Central memory CD4-positive, alpha-beta T cell (primary cell): ENCODE results near the gene MAPRE2.

Experiments
- DNase-seq: peaks from one replicate; pipeline ENCODE4 v3.0.0; 2022

MAPRE2 gene

DNA sequence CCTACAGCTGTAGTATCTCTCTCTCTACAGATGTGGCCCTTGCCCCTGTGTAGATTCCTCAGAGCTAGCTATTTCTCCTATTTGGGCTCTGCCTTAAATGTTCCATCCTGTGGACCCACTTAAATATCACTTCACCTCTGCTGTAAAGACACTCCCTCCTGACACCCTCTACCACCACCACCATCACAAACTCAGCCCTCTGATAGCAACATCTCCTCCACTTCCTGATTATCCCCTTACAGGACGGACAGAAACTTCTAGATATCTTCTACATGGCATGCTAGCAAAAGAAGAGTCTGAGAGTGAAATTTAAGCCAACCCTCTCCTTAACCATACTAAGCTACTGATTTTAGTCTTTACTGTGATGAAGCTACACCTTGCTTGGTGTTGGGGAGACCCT, 3.2 kb upstream of the MAPRE2 start:
- no peak for DNase-seq

DNA sequence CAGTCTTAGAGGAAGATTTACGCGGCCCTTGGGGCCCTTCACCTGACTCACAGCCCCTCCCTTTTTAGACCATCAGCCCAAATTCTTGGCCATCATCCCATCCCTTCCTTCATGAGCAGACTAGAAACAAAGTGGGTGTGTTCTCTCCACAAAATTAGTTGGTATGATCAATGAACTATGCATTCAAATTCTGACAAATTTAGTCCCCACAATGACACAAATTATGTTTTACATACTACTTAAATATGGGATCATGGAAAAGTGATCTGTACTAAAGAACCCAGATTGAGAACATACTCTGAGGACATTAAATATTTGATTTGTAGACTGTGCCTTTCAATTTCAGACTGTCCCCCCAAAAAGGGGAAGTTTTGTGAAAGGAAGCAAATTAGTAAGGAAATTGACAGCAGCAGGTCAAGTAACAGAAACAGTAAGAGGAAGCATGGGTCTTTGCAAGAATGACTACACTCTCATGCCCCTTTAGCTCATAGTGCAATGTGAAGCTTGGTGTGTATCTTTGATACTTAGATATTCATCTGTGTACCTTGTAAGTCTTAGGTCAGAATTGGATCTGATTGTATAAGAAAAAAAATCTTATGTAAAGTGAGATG, 2.2 kb upstream of the MAPRE2 start:
- DNase-seq: no peak

DNA sequence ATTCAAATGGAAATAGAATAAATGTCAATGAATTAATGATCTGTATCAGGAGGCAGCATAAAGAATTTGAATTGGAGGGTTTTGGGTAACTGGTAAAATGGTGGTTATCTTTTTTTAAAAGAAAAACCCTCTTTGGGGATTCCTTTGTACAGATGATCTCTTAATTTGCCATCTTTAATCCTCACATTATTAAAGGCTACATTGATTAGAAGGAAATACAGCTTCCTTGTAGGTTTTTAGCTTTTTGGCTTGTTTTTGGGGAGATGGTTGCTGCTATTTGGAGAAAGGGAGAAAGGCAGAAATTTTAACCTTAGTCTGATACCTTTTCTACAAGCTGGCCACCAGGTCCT, 600 bp upstream of the MAPRE2 start:
- no peak for DNase-seq

DNA sequence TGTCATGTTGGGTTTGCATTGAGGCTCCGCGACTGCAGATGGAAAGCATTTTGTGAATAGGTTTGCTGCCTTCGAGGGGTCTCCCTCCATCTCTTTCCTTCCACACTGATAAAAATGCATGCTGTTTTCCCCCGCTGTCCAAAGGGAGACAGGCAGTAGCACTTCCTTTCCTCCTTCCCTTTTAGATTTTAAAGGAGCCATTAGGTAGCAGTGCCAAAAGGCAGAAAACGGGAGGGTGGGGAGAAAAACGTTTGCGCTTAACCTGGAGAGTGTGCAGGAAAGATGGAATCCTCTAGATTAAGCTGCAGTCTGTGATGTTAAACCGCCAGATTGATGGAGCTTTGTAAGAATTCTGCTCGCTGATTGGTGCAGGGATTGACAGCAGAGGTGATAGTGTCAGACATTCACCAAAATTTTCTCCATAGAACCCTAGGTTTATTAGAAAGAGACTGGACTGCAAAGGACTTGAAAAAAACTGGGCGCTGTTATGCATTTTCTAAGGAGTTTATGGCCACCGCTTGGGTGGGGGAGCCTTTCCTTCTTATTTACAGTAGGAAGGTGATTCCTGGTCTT, 688 bp downstream of the MAPRE2 start:
- peak; percentile 28 for DNase-seq

DNA sequence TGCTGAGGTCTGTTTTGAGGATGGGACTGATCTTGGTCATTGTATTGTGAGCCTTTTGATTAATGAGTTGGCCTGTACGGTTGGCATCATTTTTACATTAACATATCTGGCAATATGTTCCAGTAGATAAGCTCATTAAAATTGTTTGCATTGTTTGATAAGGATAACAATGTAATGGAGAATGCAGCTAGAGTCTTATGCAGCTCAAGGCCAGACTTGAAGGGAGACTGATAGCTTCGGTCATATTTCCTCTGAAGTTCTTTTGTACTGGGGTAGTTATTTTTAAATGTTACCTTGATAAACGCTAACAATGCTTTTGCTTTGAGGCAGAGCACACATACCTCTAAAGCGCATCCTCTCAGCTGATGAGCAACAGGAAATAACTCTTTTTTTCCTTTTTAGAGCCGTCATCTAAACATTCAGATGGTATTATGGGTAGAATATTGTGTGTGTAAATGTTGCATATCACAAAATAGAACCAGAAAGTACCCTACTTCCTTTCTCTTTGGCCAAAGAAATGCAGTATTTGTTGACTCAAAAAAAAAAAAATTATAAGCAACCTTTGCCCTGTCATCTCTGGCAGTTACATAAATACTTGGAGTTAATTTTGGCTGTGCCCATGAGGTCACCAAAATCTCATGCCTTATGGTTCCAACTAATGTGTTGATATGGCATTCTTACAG, 1.3 kb downstream of the MAPRE2 start:
- DNase-seq: peak; percentile 77

DNA sequence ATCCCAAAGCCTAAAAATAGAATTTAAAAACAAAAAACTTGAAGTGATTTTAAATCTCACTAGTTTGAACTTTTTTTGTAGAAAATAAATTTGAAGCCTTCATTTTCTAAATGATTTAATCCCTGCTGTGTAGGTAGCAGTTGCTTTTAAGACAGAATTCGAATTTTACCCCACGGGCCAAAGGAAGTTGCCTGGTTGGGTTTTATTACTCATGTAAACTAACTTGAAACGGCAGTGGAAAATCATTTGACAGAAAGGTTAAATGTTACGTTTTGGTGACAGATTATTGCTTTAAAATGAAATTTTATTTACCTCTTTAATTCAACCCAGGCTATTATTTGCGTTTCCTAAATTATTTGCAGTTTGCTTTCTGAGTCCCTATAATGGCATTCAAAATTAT, 2.0 kb downstream of the MAPRE2 start:
- DNase-seq: no peak

DNA sequence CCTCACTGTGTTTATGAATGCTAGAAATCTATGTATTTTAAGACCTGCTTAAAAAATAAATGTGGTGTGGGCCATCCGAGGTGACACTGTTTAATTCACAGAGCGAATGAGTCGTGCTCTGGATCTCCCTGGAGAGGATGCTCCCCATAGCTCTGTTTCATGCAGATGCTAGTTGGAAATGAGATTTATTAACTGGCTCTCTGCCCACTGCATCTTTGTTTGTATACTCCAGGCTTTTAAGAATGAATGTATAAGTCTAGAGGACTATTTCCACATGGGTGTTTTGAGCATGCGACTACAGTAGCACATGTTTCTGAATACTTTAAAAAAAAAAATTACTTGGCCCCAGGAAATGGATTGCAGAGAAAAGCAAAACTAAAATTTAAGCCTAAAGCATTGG, 3.9 kb downstream of the MAPRE2 start:
- DNase-seq: no peak

DNA sequence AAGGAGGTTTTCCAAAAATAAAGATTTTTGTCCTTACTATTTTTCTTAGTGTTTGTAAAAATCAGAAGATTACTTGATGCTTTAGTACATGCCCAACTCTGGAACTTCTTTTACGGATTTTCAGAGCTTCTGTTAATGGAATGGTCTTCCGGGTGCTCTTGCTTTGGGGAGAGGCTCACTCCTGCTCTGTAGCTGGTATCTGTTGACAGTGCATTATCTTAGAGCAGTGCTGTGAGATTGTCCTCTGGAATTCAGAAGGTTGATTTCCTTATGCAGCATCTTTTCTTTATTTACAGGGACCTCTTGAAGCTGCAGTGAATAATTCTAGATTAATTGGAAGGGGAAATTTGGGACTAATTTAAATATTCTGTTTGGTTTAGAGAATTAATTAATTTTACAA, 4.6 kb downstream of the MAPRE2 start:
- DNase-seq: no peak

DNA sequence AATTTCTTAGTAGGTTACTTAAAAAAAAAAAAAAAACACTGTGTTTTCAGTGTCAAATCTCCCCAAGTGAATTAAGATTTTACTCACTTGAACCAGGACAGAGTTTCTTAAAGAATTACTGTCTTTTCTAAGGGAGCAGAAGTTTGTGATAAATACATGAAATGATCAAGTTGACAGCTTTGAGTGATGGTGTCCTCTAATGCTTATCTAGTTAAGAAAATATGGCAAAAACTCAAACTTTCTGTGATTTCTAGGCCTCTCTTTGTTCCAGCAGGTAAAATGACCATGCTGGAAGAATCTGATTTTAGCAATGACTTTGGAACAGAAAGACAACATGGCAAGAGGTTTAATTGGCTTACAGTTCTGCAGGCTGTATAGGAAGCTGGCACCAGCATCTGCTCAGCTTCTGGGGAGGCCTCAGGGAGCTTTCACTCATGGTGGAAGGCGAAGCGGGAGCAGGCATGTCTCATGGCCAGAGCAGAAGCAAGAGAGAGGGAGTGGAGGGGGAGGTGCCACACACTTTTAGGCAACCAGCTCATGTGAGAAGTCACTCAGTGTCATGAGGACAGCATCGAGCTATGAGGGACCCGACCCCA, 6.6 kb downstream of the MAPRE2 start:
- DNase-seq: no peak

DNA sequence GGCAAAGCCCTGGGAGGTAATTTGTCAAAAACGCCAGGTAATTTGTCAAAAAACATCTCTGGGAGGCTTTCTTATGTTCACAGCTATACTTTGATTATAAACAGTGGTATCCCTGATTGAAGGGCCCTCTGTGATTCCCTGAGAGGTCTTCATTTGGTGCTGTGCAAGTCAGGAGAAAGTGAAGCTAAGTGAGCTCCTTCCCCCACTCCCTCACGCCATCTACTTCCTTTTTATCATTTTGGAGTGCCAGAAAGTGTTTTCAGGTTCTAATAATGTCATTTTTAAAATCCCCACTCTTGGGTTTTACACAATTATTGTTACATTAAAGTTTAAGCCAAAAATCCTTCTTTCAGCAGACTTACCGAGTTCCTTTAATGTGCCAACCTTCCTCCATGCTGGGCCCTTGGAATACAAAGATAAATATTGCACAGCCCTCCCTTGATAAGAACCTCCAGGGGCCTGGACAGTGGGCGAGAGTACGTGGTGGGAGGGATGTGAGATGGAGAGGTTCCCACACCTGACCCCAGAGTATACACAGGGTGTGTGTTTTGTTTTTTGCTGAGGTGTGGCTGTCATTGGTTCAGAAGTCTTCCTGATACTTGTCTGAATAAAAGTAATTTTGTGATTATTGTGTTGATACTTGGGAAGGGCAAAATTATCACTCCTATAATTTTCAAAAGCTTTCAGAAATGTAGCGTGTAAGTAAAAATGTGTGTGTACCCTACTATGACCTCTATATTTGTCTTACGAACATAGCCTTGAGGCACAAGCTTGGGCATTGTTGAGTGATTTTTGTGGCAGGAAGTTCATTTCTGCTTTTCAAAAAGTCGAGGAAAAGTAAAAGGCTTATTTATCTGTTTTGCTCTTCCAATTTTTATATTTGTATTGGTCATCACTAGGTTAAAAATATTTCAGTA, 8.2 kb downstream of the MAPRE2 start:
- no peak for DNase-seq

DNA sequence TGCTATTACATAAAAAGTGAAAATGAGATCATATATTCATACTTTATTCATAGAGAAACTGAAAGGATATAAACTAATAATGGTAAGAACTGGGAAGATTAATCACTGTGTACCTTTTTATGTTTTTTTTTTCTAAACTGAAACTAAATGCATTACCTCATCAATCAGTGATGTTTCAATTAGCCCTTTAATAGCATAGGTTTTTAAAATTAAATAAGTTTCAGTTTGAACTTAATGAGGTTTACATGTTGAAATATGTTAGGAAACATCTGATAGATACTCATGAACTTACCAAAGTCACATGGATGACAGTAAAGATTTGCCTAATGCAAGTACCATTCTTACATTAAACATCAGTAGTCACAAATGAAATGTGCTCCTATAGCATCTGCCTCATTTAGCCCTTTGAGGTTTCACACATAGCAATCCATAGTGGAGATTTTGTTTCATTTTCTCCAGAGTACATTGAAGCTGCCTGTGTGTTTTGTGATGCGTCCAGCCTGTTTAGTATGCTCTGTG, 8.9 kb downstream of the MAPRE2 start:
- no peak for DNase-seq

DNA sequence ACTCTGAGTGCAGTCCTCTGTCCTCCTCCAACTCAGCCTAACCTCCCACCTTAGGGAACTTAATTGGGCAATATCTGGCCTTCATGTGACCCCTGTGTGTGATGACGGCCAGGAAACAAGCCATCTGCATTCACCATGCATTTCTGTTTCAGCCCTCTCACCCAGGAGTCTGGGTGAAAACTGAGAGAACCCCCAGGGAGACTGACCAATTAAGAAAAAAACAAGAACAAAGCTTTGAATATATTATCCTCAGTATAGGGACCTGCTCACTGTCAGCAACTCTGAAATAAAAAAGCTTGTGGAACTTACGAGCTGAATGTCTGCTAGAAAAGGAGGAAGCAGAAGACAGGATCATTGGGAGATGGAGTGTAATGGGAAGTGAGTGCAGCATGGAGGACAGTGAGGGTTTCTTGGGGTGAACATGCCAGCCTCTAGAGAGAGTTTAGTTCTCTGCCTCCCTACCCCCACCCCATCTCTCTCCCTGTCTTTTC, 9.5 kb downstream of the MAPRE2 start:
- no peak for DNase-seq

DNA sequence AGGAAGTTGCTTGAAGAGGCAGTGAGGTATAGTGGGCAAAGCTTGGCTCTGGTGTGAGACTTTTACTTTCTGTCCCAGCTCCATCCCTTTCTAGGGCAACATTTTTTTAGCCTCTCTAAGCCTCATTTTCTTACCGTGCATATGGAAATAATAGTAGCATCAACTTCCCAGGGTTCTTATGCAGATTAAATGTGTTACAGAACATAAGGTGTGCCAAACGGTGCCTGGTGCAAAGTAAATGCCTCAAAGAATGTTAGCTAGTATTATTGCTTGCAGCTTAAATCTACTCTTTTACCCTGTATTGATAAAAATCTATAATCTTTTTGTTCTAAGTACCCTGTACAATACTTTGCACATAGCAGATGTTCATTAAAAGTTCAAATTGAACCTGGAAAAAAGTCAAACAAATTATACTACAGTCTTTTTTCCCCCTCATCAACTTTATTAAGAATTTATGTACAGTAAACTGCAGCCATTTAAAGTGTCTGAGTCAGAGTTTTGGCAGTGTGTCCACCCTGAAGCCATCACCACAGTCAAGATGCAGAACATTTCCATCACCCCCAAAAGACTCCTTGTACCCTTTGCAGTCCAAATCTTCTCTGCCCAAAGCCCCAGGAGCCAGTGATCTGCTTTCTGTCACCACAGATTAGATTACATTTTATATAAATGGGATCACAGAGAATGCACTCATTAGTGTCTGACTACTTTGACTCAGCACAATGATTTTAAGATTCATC, 10.6 kb downstream of the MAPRE2 start:
- no peak for DNase-seq

DNA sequence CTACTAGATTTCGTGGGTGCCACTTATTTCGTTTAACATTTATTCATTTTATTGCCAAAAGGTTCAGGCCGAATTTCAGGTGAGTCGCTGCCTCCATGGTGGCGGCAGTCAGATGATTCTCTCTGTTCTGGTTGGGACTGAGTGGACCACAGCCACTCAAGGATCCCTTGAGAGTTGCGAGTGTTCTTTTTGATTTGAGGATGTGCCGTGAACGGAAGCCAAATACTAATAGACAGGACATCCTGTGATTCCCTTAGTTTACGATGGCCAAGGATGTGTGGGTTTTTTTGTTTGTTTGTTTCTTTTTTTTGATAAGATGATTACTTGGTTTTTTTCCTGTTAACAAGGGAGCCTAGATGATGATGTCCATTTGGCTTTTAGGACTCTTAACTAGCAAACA, 13.2 kb downstream of the MAPRE2 start:
- no peak for DNase-seq

DNA sequence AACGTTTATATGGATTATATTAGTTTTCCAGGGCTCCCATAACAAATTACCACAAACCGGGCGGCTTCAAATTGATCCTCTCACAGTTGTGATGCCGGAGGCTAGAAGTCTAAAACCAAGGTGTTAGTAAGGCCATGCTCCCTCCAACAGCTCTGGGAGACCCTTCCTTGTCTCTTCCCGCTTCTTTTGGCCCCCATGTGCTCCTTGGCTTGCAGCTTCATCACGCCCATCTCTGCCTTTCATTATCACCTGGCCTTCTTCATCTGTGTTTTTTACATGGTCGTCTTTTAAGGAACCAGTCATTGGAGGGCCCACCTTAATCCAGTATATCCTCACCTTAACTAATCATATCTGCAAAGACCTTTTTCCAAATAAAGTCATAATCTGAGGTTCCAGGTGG, 13.9 kb downstream of the MAPRE2 start:
- no peak for DNase-seq

DNA sequence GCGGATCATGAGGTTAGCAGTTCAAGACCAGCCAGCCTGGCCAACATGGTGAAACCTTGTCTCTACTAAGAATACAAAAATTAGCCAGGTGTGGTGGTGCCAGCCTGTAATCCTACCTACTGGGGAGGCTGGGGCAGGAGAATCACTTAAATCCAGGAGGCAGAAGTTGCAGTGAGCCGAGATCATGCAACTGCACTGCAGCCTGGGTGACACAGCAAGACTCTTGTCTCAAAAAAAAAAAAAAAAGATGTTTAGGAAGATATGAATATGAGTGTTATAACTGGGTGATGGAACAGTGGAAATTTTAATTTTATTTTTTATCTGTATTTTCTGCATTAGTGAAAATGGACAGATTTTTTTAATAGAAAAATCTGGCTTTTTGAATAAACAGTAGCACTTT, 14.5 kb downstream of the MAPRE2 start:
- DNase-seq: no peak

DNA sequence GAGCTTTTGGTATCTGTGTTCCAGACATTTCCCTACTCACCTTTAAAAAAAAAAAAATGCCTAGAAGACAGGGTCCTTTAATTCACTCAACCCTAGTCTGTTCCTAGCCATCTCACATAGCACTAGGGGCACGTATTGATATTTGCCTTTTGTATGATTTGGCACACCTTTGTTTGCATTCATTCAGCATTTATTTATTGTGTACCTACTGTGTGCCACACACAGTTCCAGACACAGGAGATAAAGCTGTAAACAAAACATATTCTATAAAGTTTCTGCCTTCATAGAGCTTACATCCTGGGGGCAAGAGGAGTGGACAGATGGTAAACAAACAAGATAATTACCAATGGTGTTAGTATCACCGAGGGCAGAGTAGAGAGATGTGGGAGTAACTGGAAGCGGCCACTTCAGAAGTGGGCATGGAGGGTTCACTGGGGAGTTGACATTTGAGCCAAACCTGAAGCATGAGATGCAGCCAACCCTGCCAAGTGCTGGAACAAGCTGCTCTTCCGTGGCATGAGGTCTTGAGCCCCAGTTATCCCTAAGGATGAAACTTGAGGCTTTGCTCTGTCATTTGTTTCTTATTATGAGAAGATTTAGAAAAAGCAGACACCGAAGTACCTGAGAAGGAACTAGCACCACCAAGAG, 18.2 kb downstream of the MAPRE2 start:
- DNase-seq: no peak

DNA sequence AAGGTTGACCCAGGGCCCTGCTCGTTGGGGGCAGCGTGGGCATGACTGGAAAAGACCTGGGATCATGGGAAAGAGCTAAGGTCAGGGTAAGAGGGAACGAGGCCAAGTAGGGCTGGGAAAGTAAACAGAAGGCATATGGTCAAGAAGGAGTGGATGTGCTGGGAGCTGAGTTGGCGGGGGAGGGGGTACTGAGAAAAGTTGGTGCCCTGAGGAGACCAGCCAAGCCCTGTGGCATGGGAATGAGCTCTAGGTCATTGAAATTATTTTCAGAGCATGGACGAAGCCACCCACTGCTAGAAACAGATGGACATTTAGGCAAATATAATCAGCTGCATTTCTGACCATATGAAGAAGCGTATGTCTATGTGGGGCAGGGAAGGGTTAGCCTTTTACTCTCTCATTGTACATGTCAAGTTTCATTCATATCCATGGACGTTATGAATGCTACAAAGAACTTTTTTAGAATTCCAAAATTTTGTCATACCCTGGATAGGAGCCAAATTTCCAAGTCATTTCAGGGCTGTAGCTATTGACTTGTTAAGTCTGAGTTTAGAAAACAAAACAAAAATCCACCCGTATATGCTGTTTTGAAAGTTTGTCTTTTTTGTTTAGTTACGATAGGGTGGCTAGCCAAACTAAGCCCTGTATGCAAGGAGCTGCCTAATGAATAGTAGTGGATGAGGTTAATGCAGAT, 19.1 kb downstream of the MAPRE2 start:
- no peak for DNase-seq

DNA sequence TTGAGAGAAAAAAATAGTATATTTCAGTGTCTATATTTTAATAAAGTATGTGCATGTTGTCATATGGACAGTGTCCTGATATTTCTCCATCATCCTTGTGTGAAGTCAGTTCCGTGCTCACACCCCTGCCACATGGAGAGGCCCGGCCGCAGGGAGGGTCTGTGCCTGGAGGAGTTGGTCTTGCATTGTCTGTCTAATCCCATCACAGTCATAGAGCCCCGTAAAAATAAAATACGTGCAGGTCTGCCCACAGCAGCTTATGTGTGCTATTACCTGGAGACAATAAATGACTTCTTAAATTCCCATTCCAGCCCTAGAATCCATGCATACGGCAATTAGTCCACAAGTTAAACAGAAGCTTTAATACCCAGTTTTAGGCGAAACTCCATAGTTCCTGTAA, 20.1 kb downstream of the MAPRE2 start:
- DNase-seq: no peak

DNA sequence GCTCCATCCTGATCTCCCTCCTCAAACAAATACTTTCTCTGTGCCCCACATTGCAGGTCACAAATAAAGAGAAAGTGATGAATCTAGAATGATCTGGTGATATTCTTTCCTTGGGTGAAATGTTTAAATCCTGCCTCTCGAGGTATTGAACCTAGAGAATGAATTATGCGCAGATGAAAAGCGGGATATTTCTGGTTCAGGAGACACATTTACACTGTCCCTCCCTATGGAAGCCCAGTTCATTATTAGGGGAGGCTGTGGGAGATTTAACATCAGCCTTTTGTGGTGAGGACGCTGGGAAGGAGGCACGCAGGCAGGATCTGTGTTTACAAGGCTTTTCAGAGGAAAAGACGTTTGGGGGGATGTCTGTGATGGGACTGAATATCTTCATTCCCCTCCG, 20.6 kb downstream of the MAPRE2 start:
- DNase-seq: no peak

DNA sequence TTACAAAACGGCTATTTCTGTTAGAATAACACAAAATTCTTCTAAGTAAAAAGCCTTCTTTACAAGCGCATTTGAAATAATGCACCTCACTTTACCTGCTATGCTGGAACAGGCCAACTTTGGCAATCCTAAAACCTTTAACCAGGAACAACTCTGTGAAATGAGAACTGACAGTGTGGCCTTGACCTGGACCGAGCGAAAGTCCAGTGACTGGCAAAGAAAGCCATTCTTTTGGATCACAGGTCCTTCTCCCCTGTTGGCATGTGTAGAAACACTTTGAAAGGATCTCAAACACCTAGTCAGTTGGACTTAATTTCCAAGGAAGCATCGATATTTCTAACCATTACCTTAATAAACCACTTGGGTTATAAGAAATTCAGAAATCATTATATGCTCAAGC, 21.2 kb downstream of the MAPRE2 start:
- DNase-seq: no peak
